GM12878 (cell line): ENCODE results near the gene GTSF1L. TPM values are rescaled to one million over a fixed set of nuclear protein-coding genes. Genes with fewer than 3 reads are reported as not detected.

Experiments used
- ATF2 ChIP-seq: IDR thresholded peaks from 2 replicates; pipeline ENCODE4 v1.6.1; 2012; ENCODE audit warnings: low read length, inconsistent platforms
- BACH1 ChIP-seq: fragments of 450-650 bp; IDR thresholded peaks from 2 replicates; pipeline ENCODE4 v1.6.1; 2017; ENCODE audit warnings: mild to moderate bottlenecking, borderline replicate concordance
- CEBPB ChIP-seq, 2 experiments: fragments of 150-350 bp in 1 of 2; IDR thresholded peaks; 2 replicates each; pipeline ENCODE4 v1.6.1; 2012 to 2014; ENCODE audit warnings: low read depth in 2 of 2, low read length in 2 of 2, borderline replicate concordance in 1 of 2, inconsistent platforms in 1 of 2
- CHD2 ChIP-seq: IDR thresholded peaks from 2 replicates; pipeline ENCODE4 v1.6.1; 2011; ENCODE audit warnings: low read depth, low read length, improper control_type of control experiment, borderline replicate concordance
- CREM ChIP-seq: IDR thresholded peaks from 2 replicates; pipeline ENCODE4 v1.6.1; 2014; ENCODE audit warnings: antibody characterized with exemption, low read depth
- EGR1 ChIP-seq, 2 experiments: IDR thresholded peaks; 1 replicate in 1 of 2; 2 replicates in 1 of 2; pipeline ENCODE4 v1.6.1; 2011 to 2012; ENCODE audit warnings: low read depth in 2 of 2, low read length in 2 of 2, borderline replicate concordance in 1 of 2, mild to moderate bottlenecking in 1 of 2, moderate library complexity in 1 of 2
- HSF1 ChIP-seq: fragments of 150-350 bp; IDR thresholded peaks from 2 replicates; pipeline ENCODE4 v1.6.1; 2014; ENCODE audit warnings: mild to moderate bottlenecking, low read depth, low read length
- MEF2A ChIP-seq: IDR thresholded peaks from 2 replicates; pipeline ENCODE4 v1.6.1; 2011; ENCODE audit warnings: low read depth, mild to moderate bottlenecking, low read length, moderate library complexity; ENCODE audit not compliant: insufficient read depth
- MEF2B ChIP-seq: fragments of 450-650 bp; IDR thresholded peaks from 2 replicates; pipeline ENCODE4 v1.6.1; 2018; ENCODE audit warnings: mild to moderate bottlenecking, moderate library complexity; ENCODE audit not compliant: partially characterized antibody, poor library complexity, severe bottlenecking
- MTA3 ChIP-seq: IDR thresholded peaks from 2 replicates; pipeline ENCODE4 v1.6.1; 2012; ENCODE audit warnings: low read length, inconsistent platforms, borderline replicate concordance
- NFYA ChIP-seq: IDR thresholded peaks from 2 replicates; pipeline ENCODE4 v1.6.1; 2011; ENCODE audit warnings: low read depth, mild to moderate bottlenecking, low read length, improper control_type of control experiment, borderline replicate concordance
- NKRF ChIP-seq: fragments of 450-650 bp; conservative IDR thresholded peaks from 2 replicates; pipeline ENCODE4 v1.6.1; 2017; ENCODE audit warnings: mild to moderate bottlenecking, moderate library complexity
- NR2C2 ChIP-seq: IDR thresholded peaks from 2 replicates; pipeline ENCODE4 v1.6.1; 2011; ENCODE audit warnings: borderline replicate concordance, low read depth; ENCODE audit not compliant: control insufficient read depth, insufficient read length
- POU2F2 ChIP-seq: IDR thresholded peaks from 3 replicates; pipeline ENCODE4 v1.6.1; 2011; ENCODE audit warnings: low read depth, mild to moderate bottlenecking, low read length, borderline replicate concordance
- RAD21 ChIP-seq: IDR thresholded peaks from 2 replicates; pipeline ENCODE4 v1.6.1; 2011; ENCODE audit warnings: mild to moderate bottlenecking, low read depth, low read length, moderate library complexity; ENCODE audit not compliant: insufficient read depth
- RAD51 ChIP-seq: fragments of 450-650 bp; IDR thresholded peaks from 2 replicates; pipeline ENCODE4 v1.6.1; 2016; ENCODE audit warnings: moderate library complexity, mild to moderate bottlenecking, inconsistent platforms
- RELA ChIP-seq: fragments of 450-650 bp; IDR thresholded peaks from 2 replicates; pipeline ENCODE4 v1.8.0; 2014; ENCODE audit warnings: borderline replicate concordance; ENCODE audit not compliant: partially characterized antibody
- SIN3A ChIP-seq: IDR thresholded peaks from 2 replicates; pipeline ENCODE4 v1.6.1; 2012; ENCODE audit warnings: low read depth, low read length, improper control_type of control experiment
- SIX5 ChIP-seq: IDR thresholded peaks from 2 replicates; pipeline ENCODE4 v1.6.1; 2011; ENCODE audit warnings: mild to moderate bottlenecking, low read depth, low read length, moderate library complexity; ENCODE audit not compliant: severe bottlenecking
- SREBF1 ChIP-seq: IDR thresholded peaks from 2 replicates; pipeline ENCODE4 v1.6.1; 2012; ENCODE audit warnings: mild to moderate bottlenecking, low read length
- STAT1 ChIP-seq: fragments of 450-650 bp; conservative IDR thresholded peaks from 2 replicates; pipeline ENCODE4 v1.6.1; 2014; ENCODE audit warnings: antibody characterized with exemption, mild to moderate bottlenecking
- SUPT20H ChIP-seq: IDR thresholded peaks from 2 replicates; pipeline ENCODE4 v1.6.1; 2011; ENCODE audit warnings: low read depth, mild to moderate bottlenecking, low read length, moderate library complexity, borderline replicate concordance; ENCODE audit not compliant: control insufficient read depth
- SUZ12 ChIP-seq: fragments of 200-600 bp; sonication (generic); IDR thresholded peaks from one replicate; pipeline ENCODE4 v1.6.1; 2018; ENCODE audit warnings: antibody characterized with exemption, mild to moderate bottlenecking; ENCODE audit not compliant: unreplicated experiment
- TBL1XR1 ChIP-seq: IDR thresholded peaks from 2 replicates; pipeline ENCODE4 v1.6.1; 2012; ENCODE audit warnings: low read depth, low read length, improper control_type of control experiment
- WRNIP1 ChIP-seq: IDR thresholded peaks from 2 replicates; pipeline ENCODE4 v1.6.1; 2011; ENCODE audit warnings: low read depth, low read length, improper control_type of control experiment, borderline replicate concordance
- YBX1 ChIP-seq: fragments of 450-650 bp; IDR thresholded peaks from 2 replicates; pipeline ENCODE4 v1.6.1; 2016; ENCODE audit warnings: antibody characterized with exemption
- ZNF622 ChIP-seq: fragments of 450-650 bp; IDR thresholded peaks from 2 replicates; pipeline ENCODE4 v1.6.1; 2017; ENCODE audit warnings: mild to moderate bottlenecking, inconsistent platforms
- polyA plus RNA-seq, 11 experiments: library from polyadenylated mRNA; depleted of rRNA in 4 of 11; unstranded in 6 of 11; stranded (reverse) in 5 of 11; fragments of >200 nt; fragmentation: Nextera tagmentation in 4 of 11; fragmentation: Illumina TruSeq in 1 of 11; extraction: Ambion mirVana in 4 of 11; extraction: Trizol in 1 of 11; gene quantifications; 1 replicate in 1 of 11; 2 replicates in 10 of 11; pipeline versions ENCODE4 v1.2.1 to v1.2.3, GENCODE V29; 2011 to 2016; ENCODE audit warnings: inconsistent platforms in 2 of 11, missing spikeins in 2 of 11, low read depth in 1 of 11
- total RNA-seq, 4 experiments: library from RNA; depleted of rRNA in 3 of 4; stranded (reverse); fragments of >200 nt in 3 of 4; fragmentation: Illumina TruSeq in 1 of 4; extraction: Trizol in 1 of 4; gene quantifications; 2 replicates each; pipeline versions ENCODE4 v1.2.1 to v1.2.3, GENCODE V29; 2013 to 2021

GTSF1L gene
- total and polyA plus RNA-seq, 10 of the 15 experiments (the other 5 are each of a cell fraction or from before 2014, with no cell fraction given): 0.56 to 2.4 (median 1.3) TPM

- TF ChIP-seq EGR1 (IDR thresholded peaks at IDR 0.05; ENCODE audit: borderline replicate concordance in 1 of 2, low read depth in 2 of 2, low read length in 2 of 2): peak in 1 of 2 experiments; percentile 80; a peak in 1 of 3 replicates
- TF ChIP-seq ATF2: peak; percentile 86
- TF ChIP-seq POU2F2: peak; percentile 90; the same call in 2 of the 3 replicates
- TF ChIP-seq ZNF622: no peak
- no peak for TF ChIP-seq SIN3A
- peak; percentile 33; the same call in 1 of the 2 replicates for TF ChIP-seq RAD21
- TF ChIP-seq HSF1: no peak
- TF ChIP-seq SREBF1: no peak
- TF ChIP-seq MEF2B: peak; percentile 63
- peak; percentile 44; the same call in 1 of the 2 replicates for TF ChIP-seq BACH1
- peak; percentile 94 for TF ChIP-seq CREM
- 0 out of 2 replicates have a peak, but pooled peaks have one; percentile 14 for TF ChIP-seq RAD51
- TF ChIP-seq STAT1: no peak
- peak; percentile 51 for TF ChIP-seq RELA
- TF ChIP-seq TBL1XR1: peak; percentile 95
- peak; percentile 98 for TF ChIP-seq MTA3
- TF ChIP-seq NR2C2: no peak
- no peak for TF ChIP-seq SIX5
- no peak for TF ChIP-seq WRNIP1
- peak; percentile 92 for TF ChIP-seq CHD2
- peak; percentile 93 for TF ChIP-seq MEF2A
- TF ChIP-seq NKRF: no peak
- TF ChIP-seq CEBPB (IDR thresholded peaks at IDR 0.05; ENCODE audit: borderline replicate concordance in 1 of 2, low read depth in 2 of 2, low read length in 2 of 2): peak; percentile 90 to 95; a peak in 3 of 4 replicates
- TF ChIP-seq NFYA: no peak
- no peak for TF ChIP-seq SUZ12
- TF ChIP-seq SUPT20H: no peak
- TF ChIP-seq YBX1: no peak
These were observed 25.9 kb upstream of the GTSF1L start (continued) for GRCh38 chr20:43752561-43753301.
